Adrenal gland (tissue), 5 donors: ENCODE results near the gene MNDA.

Experiments
- POLR2A ChIP-seq, 2 donors: fragments of 450-650 bp; IDR thresholded peaks; one replicate each; pipeline ENCODE4 v1.6.1; 2017; ENCODE audit warnings: antibody characterized with exemption in 2 of 2, mild to moderate bottlenecking in 2 of 2, moderate library complexity in 1 of 2
- TF ChIP-seq, protein P1 (sequence below), 6 experiments: fragments of 450-650 bp in 4 of 6; fragments of 200-600 bp in 2 of 6; sonication (generic) in 1 of 6; IDR thresholded peaks; 1 replicate in 5 of 6; 2 replicates in 1 of 6; pipeline versions ENCODE4 v1.5.1 to v1.8.0; 2016 to 2021; ENCODE audit warnings: antibody characterized with exemption in 6 of 6, mild to moderate bottlenecking in 2 of 6, moderate library complexity in 1 of 6
- donor health status: DM: no; HTN: no; CAD: no.

DNA sequence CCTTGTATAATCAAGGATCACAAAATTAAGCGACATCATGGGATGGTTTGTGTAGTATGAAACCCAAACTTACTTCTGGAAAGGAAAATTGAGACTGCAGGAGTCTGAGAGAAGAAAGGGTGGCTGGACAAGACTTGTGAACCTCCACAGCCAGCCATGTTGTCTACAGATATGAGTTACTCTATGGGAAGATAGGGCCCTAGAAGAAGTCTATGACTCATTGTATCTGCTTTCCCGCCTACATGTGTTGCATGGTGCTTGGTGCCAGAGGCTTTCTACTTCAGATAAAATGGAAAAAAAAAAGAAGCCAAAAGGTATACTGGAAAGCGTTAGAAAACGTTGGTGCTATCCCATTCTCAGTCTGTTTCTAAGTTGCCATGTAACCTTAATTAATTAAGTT is 31.5 kb upstream of the MNDA start:
- TF ChIP-seq, protein P1, sequence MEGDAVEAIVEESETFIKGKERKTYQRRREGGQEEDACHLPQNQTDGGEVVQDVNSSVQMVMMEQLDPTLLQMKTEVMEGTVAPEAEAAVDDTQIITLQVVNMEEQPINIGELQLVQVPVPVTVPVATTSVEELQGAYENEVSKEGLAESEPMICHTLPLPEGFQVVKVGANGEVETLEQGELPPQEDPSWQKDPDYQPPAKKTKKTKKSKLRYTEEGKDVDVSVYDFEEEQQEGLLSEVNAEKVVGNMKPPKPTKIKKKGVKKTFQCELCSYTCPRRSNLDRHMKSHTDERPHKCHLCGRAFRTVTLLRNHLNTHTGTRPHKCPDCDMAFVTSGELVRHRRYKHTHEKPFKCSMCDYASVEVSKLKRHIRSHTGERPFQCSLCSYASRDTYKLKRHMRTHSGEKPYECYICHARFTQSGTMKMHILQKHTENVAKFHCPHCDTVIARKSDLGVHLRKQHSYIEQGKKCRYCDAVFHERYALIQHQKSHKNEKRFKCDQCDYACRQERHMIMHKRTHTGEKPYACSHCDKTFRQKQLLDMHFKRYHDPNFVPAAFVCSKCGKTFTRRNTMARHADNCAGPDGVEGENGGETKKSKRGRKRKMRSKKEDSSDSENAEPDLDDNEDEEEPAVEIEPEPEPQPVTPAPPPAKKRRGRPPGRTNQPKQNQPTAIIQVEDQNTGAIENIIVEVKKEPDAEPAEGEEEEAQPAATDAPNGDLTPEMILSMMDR (IDR thresholded peaks at IDR 0.05), result no peak
- TF ChIP-seq POLR2A (IDR thresholded peaks at IDR 0.05), result no peak
